Activated T-cell treated with anti-CD3 and anti-CD28 coated beads for 48 hours (primary cell): ENCODE results near the gene ATP1A3.
"Not testable (repeated sequence)": the region's sequence is repeated elsewhere in the genome, so short reads cannot be mapped to it uniquely, and the experiment has no call there.

ENCODE experiments used
- DNase-seq: peaks from one replicate; pipeline ENCODE4 v3.0.0-alpha.2; 2020; ENCODE audit warnings: low read depth

The ATP1A3 gene

DNA sequence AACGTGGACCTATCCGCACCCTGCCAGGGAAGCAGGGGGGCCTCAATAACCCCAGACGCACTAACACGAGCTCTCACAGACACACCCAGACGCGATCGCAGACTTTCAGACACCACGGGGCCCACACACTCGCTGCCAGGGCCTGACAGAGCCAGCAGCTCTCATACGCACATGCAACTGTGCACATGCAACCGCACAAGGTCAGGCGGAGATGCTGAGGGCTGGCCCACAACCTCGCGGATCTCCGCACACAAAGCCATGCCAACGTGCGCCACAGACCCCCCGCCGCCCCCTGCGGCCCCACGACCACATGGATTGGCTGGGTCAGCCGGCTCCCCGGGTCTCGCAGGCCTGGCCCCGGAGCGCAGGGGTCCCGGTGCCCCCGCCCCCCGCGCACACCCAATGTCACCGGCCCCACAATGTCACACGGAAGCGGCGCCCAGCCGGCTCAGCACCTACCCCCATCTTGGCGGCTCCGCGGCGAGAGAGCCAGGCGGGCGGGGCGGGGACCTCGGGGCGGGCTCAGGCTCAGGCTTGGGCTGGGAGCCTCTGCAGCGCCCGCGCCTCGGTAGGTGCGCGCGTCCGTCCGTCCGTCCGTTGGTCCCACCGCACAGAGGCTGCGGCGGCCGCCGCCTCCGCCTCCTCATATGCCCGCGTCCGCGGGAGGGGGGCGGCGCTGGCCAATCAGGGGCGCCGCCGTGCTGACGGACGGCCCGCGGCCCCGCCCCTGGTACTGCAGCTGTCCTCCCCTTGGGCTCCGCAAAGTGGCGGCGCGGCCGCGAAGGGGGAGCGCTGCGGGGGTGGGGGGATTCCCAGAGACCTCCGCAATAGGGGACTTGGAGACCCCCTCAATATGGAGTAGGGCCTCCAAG, at the start of gene ATP1A3:
Gene ATP1A3 (minus strand): TSS at position 619 of the 872 bp plus-strand sequence. CDS start 154 bp downstream, at position 465.
- peak; percentile 62 for DNase-seq

DNA sequence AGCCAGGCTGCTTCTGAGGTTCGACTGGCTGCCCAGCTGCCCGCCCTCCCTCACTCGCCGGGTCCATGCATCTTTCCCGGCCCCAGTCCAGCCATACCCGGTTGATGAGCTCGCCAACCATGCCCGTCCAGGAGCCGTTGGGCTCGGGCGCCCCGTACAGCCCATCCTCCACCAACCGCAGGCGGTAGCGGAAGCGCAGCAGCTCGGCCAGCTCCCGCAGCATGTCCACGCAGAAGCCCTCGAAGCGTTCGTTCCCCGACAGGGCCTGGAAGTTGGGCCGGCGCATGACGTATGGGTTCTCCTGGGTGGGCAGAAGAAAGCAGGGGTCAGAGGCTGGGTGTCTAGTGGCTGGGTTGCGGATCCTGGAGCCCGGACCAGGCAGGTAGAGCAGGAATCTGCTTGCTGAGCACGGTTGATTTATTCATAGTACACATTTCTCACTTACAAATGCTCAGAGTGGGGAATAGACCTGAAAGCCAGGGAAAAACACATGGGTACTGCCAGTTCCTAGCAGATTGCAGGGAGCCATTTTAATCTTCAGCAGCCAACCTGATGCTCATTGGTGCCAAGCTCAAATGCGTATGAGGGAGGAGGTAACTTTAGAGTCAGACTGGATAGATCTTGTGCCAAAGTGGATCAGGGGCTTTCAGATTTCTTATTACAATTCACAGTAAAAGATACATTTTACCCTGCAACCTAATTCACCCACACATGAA, 48.6 kb upstream of the ATP1A3 start:
- DNase-seq: no peak

- DNase-seq: not testable (repeated sequence)
Measured at GRCh38 chr19:42040491-42040890, 46.5 kb upstream of the ATP1A3 start.

DNA sequence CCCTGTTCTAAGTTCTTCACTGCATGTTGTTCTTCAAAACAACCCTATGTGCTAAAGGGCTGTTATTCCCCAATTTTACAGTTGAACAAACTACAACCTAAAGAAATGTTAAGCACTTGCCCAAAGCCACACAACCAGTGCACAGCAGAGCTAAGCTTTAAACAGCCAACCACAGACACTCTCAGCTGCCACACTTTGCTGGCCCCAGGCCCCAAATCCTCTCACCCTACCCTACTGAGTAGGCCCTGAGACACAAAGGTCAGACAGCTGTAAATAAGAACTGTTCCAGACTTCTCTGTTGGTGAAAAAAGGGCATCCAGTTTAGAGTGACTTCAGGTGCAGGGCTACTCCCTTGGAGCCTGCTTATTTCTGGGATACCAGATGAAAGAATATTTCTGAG, 46.0 kb upstream of the ATP1A3 start:
- no peak for DNase-seq

GRCh38 chr19:42038666-42039065, 44.6 kb upstream of the ATP1A3 start:
- DNase-seq: no peak

DNA sequence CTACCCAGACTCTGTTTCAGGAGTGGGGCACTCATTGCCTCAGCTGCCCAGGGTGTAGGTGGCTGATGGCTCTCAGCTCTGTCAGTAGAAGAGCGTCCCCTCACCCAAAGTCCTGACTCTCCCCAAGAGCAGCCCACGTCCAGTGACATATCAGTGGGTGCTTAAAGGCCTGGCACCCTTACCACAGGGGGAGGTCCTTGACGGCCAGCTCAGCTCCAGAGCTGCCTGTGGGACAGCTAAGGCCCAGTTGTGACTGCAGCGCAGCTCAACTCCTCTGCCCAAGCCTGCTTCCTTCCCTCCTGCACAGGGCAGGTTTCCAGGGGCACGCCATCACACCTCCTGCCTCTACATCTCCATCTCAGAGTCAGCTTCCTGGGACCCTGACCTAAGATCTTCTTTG, 43.6 kb upstream of the ATP1A3 start:
- DNase-seq: no peak

- peak; percentile 50 for DNase-seq
Measured at GRCh38 chr19:42034640-42035391, 40.8 kb upstream of the ATP1A3 start.

DNA sequence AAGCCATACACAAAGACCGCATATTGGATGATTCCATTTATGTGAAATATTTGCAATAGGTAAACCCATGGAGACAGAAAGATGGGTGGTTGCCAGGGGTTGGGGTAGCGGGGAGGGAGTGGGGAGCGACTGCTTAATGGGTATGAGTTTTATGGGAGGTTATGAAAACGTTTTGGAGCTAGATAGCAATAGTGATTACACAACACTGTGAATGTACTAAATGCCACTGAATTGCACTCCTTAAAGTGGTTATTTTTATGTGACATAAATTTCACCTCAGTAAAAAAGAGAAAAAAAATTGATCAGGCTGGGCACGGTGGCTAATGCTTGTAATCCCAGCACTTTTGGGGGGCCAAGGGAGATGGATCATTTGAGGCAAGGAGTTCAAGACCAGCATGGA, 39.4 kb upstream of the ATP1A3 start:
- DNase-seq: no peak

DNA sequence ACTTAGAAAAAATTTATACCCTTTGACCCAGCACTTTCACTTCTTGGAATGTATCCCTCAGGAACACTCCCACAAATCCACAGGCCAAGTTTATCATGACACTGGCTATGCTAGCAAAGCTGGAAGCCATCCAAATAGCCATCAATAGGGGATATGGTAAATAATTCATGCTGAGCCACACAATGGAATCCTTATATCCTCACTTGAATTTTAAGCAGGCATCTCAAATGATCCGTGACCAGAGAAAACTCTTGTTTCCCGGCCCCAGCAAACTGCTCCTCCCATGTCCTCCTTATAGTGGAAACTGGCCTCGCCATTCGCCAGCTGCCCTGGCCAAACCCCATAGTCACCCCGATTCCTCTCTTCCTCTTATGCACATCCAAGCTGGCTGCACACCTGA, 38.4 kb upstream of the ATP1A3 start:
- DNase-seq: no peak

DNA sequence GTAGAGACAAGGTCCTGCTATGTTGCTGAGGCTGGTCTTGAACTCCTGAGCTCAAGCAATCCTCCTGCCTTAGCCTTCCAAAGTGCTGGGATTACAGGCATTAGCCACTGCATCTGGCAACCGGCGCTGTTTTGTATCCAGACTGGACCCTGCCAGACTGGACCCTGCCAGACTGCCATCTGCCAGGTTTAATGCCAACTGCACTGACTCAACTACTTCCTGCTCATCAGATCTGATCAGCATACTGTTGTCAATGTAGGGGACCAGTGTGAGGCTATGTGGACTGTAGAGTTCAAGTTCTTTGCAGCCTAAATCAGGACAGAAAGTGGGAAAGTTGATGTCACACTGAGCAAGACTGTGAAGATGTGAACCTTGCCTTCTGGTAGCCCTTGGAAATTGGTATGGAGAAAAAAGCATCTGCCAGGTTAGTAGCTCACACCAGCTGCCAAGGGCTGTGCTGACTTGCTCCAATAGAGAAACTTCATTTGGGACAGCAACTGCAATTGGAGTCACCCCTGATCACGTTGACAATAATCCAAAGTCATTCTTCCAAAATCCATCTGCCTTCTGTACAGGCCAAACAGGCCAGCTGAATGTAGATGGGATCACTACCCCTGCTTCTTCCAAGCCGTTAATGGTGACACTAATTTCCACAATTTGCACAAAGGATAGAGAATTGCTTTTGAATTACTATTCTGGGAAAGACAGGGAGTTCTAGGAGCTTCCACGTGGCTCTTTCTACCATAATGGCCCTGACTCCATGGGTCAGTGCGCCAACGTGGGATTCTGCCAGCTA, 36.8 kb upstream of the ATP1A3 start:
- no peak for DNase-seq

DNA sequence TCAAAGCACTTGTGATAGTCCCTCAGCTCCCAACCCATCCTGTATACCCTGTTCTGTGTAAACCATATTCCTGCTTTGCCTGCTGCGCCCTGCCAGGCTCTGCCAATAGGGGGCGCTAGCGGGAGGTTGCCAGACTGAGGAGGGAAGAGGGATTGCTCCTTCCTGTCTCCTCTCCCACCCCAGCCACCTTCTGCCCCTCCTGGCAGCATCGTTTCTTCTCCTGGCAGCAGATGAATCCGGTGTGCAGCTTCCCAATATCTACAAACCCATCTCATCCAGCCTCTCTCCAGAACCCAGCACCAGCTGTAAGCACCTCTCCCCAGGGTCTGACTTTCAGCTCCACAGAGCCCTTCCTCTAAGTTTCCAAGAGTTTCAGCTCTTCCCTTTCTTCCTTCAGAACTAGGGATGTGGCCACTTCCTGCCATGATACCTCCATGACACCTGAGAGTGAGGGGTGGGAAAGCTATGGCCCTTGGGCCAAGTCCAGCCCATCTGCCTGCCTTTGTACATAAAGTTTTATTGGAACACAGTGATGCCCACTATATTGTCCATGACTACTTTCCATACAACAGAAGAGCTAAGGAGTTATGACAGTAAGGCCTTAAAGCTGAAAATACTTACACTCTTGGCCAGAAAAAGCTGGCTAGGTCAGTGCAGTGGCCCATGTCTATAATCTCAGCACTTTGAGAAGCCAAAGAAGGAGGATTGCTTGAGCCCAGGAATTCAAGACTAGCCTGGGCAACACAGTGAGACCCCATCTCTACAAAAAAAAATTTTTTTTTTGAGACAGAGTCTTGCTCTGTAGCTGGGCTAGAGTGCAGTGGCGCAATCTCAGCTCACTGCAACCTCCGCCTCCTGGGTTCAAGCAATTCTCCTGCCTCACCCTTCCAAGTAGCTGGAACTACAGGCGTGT, 34.5 kb upstream of the ATP1A3 start:
- peak; percentile 49 for DNase-seq

- DNase-seq: no peak
Measured at GRCh38 chr19:42024622-42025111, 30.6 kb upstream of the ATP1A3 start.

- no peak for DNase-seq
Measured at GRCh38 chr19:42023943-42024260, 29.9 kb upstream of the ATP1A3 start.

DNA sequence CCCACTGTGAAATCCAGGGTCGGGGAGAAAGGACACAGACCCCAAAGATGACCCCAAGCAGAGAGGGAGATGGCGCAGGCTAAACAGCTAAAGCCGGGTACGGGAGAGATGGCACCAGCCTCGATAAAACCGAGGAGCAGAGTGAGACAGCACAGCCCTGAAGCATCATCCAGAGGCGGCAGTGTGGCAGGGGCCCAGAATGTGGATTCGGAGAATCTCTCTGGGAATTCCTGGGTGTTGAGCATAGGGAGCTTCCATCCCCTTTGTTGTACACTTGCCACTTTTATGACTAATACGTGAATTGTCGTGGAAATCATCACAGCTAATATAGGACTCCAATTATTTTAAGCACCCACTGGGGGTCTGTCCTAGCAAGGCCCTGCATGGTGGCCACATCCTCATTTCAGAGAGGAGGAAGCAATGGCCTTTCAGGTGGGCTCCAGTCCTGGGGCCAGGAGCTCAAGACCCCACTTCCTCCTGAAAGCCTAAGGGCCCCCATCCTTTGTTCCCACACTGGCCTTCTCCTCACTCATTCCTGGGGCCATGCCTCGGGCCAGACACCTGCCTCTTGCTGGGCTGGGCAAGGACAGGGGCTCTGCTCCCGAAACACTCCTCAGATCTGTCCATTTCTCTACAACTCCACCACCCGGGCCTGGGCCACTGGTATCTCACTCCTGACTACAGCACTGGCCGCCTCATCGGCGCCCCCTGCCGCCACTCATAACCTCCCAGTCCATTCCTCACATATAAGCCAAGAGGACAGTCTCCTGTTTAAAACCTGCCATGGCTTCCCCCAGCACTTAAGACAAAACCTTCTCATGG, 29.3 kb upstream of the ATP1A3 start:
- DNase-seq: peak; percentile 13

- no peak for DNase-seq
Measured at GRCh38 chr19:42022616-42023015, 28.6 kb upstream of the ATP1A3 start.

- DNase-seq: no peak
Measured at GRCh38 chr19:42021185-42021584, 27.2 kb upstream of the ATP1A3 start.

DNA sequence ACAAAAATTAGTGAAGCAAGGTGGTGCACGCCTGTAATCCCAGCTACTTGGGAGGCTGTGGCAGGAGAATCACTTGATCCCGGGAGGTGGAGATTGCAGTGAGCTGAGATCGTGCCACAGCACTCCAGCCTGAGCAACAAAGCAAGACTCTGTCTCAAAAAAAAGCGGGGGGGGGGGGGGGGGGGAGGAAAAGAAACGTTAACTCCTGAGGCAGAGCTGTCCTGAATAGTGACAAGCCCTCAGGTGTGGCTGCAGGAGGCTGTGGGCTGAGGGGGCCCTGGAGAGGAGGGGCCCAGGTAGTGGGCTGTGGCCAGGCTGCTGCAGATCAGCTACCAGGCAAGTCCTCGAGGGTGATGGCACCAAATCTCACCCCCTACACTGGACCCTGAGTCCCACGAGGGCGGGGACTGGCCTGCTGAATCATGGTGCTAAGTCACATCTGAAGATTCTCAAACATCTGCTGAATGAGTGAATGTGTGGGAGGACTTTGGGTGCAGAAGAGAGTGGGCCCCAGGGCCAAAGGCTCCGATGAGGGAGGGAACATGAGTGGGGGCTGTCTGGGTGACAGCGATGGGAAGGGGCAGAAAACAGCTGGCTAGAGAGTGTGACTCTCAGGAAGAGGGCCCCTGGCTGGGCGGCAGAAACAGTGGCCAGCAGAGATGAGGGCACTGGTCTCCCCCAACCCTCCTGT, 24.6 kb upstream of the ATP1A3 start:
- no peak for DNase-seq

GRCh38 chr19:42017040-42017439, 23.0 kb upstream of the ATP1A3 start:
- DNase-seq: no peak

- DNase-seq: not testable (repeated sequence)
Measured at GRCh38 chr19:42012747-42013146, 18.7 kb upstream of the ATP1A3 start.
